ENCODE data around the gene SMPD3. TPM values are rescaled to one million over a fixed set of nuclear protein-coding genes. Genes with fewer than 3 reads are reported as not detected.

The SMPD3 gene
- total and polyA plus RNA-seq, 2 of the 4 experiments (the other 2 are of a cell fraction) = not detected

GRCh38 chr16:68319185-68319908, 129.0 kb downstream of the SMPD3 start:
- no peak overlapping the region for H4K8ac ChIP-seq (ENCODE audit: low read depth in 2 of 2, low read length in 2 of 2)
- H3K9ac ChIP-seq (ENCODE audit: low read depth, low read length) = no peak overlapping the region
- H2AK9ac ChIP-seq (replicated peaks; ENCODE audit: low read depth, low read length, poor library complexity) = no peak overlapping the region
- H4K91ac ChIP-seq (ENCODE audit: insufficient read depth, low read depth, low read length) = no peak overlapping the region
- H4K20me1 ChIP-seq (ENCODE audit: insufficient read depth, low read length) = no peaks in the 10 kb centered on the region
- H3K4me1 ChIP-seq (ENCODE audit: control insufficient read depth, insufficient read depth, low read length) = no peaks in the 10 kb centered on the region
- no peak overlapping the region for H2BK15ac ChIP-seq (ENCODE audit: low read depth, low read length)
- H3K36me3 ChIP-seq (ENCODE audit: control insufficient read depth, insufficient read depth, low read length) = peaks cover 22% of the 10 kb centered on the region
- POLR2A ChIA-PET (ENCODE audit: unreplicated experiment) = no interaction called here
- no peak overlapping the region for H3K4me3 ChIP-seq (ENCODE audit: insufficient read depth, low read depth, low read length)
- H3K9me3 ChIP-seq (ENCODE audit: control insufficient read depth, insufficient read depth, low read length) = no peaks in the 10 kb centered on the region
- H4K5ac ChIP-seq (ENCODE audit: low read depth, low read length) = no peak overlapping the region
- peaks cover 0 to 19% of the 10 kb centered on the region in 2 experiments; a peak in 2 of 4 replicates for H3K79me1 ChIP-seq (ENCODE audit: low read depth in 1 of 2, low read length in 2 of 2)
- no peak overlapping the region for H3K4me2 ChIP-seq (ENCODE audit: low read depth, low read length)
- ATAC-seq (ENCODE audit: low read depth) = no peak
- H2AK5ac ChIP-seq (ENCODE audit: low read depth, low read length) = no peak overlapping the region
- CTCF ChIA-PET = interaction anchor here (0.6 kb wide), 1 partner anchor 43 kb away, joined by 5 read pairs; no protein-coding TSS in a partner anchor
- no peak overlapping the region for H2BK20ac ChIP-seq (ENCODE audit: low read depth, low read length)
- TF ChIP-seq FOS (IDR thresholded peaks at IDR 0.05; ENCODE audit: low read depth, low read length) = no peak
- no peak for TF ChIP-seq RCOR1 (IDR thresholded peaks at IDR 0.05; ENCODE audit: insufficient replicate concordance, low read length)
- no peak for TF ChIP-seq BHLHE40 (IDR thresholded peaks at IDR 0.05; ENCODE audit: low read depth, low read length)
- TF ChIP-seq CTCF (conservative IDR thresholded peaks at IDR 0.05; ENCODE audit: low read depth, low read length) = no peak
- no peak for TF ChIP-seq CHD1 (IDR thresholded peaks at IDR 0.05; ENCODE audit: low read depth, low read length)
- no peak for TF ChIP-seq POLR2A (IDR thresholded peaks at IDR 0.05; ENCODE audit: low read depth, low read length)
- TF ChIP-seq MXI1 (IDR thresholded peaks at IDR 0.05; ENCODE audit: borderline replicate concordance, low read depth, low read length) = no peak
- no peaks in the 10 kb centered on the region for H3K9me1 ChIP-seq (ENCODE audit: insufficient read depth, low read length)
- H3K14ac ChIP-seq (replicated peaks; ENCODE audit: low read depth, low read length) = no peak overlapping the region
- H3K56ac ChIP-seq (ENCODE audit: extremely low read depth, insufficient read depth, low read length) = no peak overlapping the region
- no peak overlapping the region for H2AFZ ChIP-seq (replicated peaks; ENCODE audit: low read length, poor library complexity)
- dilution Hi-C loops (cut with HindIII; ENCODE audit: low sequenced_read_pairs, unreplicated experiment) = no loop called here
- DNase-seq = peak; percentile 7
- in situ Hi-C loops (cut with MboI; ENCODE audit: low sequenced_read_pairs) = no loop called here
- H2BK120ac ChIP-seq (ENCODE audit: low read depth, low read length) = no peak overlapping the region
- H3K18ac ChIP-seq (ENCODE audit: low read depth, low read length) = no peak overlapping the region
- H3K4ac ChIP-seq (ENCODE audit: low read depth, low read length) = no peak overlapping the region
- H3K27ac ChIP-seq (ENCODE audit: insufficient read depth, low read length) = no peak overlapping the region
- H2BK5ac ChIP-seq (ENCODE audit: low read depth, low read length, poor library complexity, severe bottlenecking) = no peak overlapping the region
- intact Hi-C loops (cut with micrococcal nuclease) = no loop called here
- H3K23ac ChIP-seq (ENCODE audit: low read depth, low read length) = no peak overlapping the region
- WGBS, 2 experiments (ENCODE audit: extremely low coverage in 2 of 2, insufficient read length in 1 of 2) = 90% methylated on average over 2 of the region's 6 CpGs; no CpG with 5 or more reads in 1 of the 2 experiments
- no TSS peak for BruUV-seq (replicated peaks)
- no peaks in the 10 kb centered on the region for H3K27me3 ChIP-seq (ENCODE audit: control insufficient read depth, insufficient read depth, low read length)

Data from IMR-90 (cell line).